ENCODE data around the gene ADAM8.

Gene ADAM8

GRCh38 chr10:133248334-133248715 lies 28.3 kb downstream of the ADAM8 start:
- Histone ChIP-seq H3K4me1 (ENCODE audit: control insufficient read depth, insufficient read depth, low read length, unreplicated experiment) (no peaks in the 10 kb centered on the region), H3K27me3 (ENCODE audit: insufficient read depth, low read length) (peaks cover 4% of the 10 kb centered on the region; the same call in 1 of the 2 replicates), H3K27ac (ENCODE audit: low read depth, low read length) (no peak overlapping the region)

GRCh38 chr10:133247681-133248333 lies 28.9 kb downstream of the ADAM8 start:
- Histone ChIP-seq H3K4me1 (ENCODE audit: control insufficient read depth, insufficient read depth, low read length, unreplicated experiment) (no peaks in the 10 kb centered on the region), H3K79me2 (ENCODE audit: control insufficient read depth, insufficient read depth, low read length, unreplicated experiment) (no peaks in the 10 kb centered on the region), H3K4me3 (ENCODE audit: low read depth, low read length) (no peak overlapping the region), H3K36me3 (ENCODE audit: insufficient read depth, low read length) (no peaks in the 10 kb centered on the region), H2AFZ (ENCODE audit: low read length, unreplicated experiment) (no peak overlapping the region), H3K27ac (ENCODE audit: low read depth, low read length) (no peak overlapping the region), H3K27me3 (ENCODE audit: insufficient read depth, low read length) (peaks cover 7% of the 10 kb centered on the region; the same call in 1 of the 2 replicates)

More at GRCh38 chr10:133248334-133248715, 28.3 kb downstream of the ADAM8 start:
- no peaks in the 10 kb centered on the region for H3K36me3 ChIP-seq (ENCODE audit: insufficient read depth, low read length)
- no peaks in the 10 kb centered on the region for H3K79me2 ChIP-seq (ENCODE audit: control insufficient read depth, insufficient read depth, low read length, unreplicated experiment)
- H2AFZ ChIP-seq (ENCODE audit: low read length, unreplicated experiment): no peak overlapping the region
- H3K4me3 ChIP-seq (ENCODE audit: low read depth, low read length): no peak overlapping the region

- Histone ChIP-seq H3K79me2 (ENCODE audit: control insufficient read depth, insufficient read depth, low read length, unreplicated experiment) (no peaks in the 10 kb centered on the region), H3K4me3 (ENCODE audit: low read depth, low read length) (no peak overlapping the region), H2AFZ (ENCODE audit: low read length, unreplicated experiment) (no peak overlapping the region), H3K27ac (ENCODE audit: low read depth, low read length) (no peak overlapping the region), H3K36me3 (ENCODE audit: insufficient read depth, low read length) (no peaks in the 10 kb centered on the region), H3K4me1 (ENCODE audit: control insufficient read depth, insufficient read depth, low read length, unreplicated experiment) (no peaks in the 10 kb centered on the region), H3K27me3 (ENCODE audit: insufficient read depth, low read length) (peaks cover 13% of the 10 kb centered on the region; the same call in 1 of the 2 replicates)
Observed at GRCh38 chr10:133246236-133246626, 30.4 kb downstream of the ADAM8 start.

- Histone ChIP-seq H3K79me2 (ENCODE audit: control insufficient read depth, insufficient read depth, low read length, unreplicated experiment) (no peaks in the 10 kb centered on the region), H3K36me3 (ENCODE audit: insufficient read depth, low read length) (no peaks in the 10 kb centered on the region), H3K4me1 (ENCODE audit: control insufficient read depth, insufficient read depth, low read length, unreplicated experiment) (no peaks in the 10 kb centered on the region), H3K27ac (ENCODE audit: low read depth, low read length) (no peak overlapping the region), H3K4me3 (ENCODE audit: low read depth, low read length) (no peak overlapping the region), H3K27me3 (ENCODE audit: insufficient read depth, low read length) (peaks cover 15% of the 10 kb centered on the region; the same call in 1 of the 2 replicates), H2AFZ (ENCODE audit: low read length, unreplicated experiment) (no peak overlapping the region)
Observed at GRCh38 chr10:133245439-133246235, 31.0 kb downstream of the ADAM8 start.

GRCh38 chr10:133243593-133243992 lies 33.1 kb downstream of the ADAM8 start:
- Histone ChIP-seq H3K79me2 (ENCODE audit: control insufficient read depth, insufficient read depth, low read length, unreplicated experiment) (no peaks in the 10 kb centered on the region), H3K4me1 (ENCODE audit: control insufficient read depth, insufficient read depth, low read length, unreplicated experiment) (no peaks in the 10 kb centered on the region), H3K4me3 (ENCODE audit: low read depth, low read length) (no peak overlapping the region), H3K27ac (ENCODE audit: low read depth, low read length) (no peak overlapping the region), H3K27me3 (ENCODE audit: insufficient read depth, low read length) (peaks cover 25% of the 10 kb centered on the region), H3K36me3 (ENCODE audit: insufficient read depth, low read length) (no peaks in the 10 kb centered on the region), H2AFZ (ENCODE audit: low read length, unreplicated experiment) (no peak overlapping the region)

- Histone ChIP-seq H2AFZ (ENCODE audit: low read length, unreplicated experiment) (no peak overlapping the region), H3K4me1 (ENCODE audit: control insufficient read depth, insufficient read depth, low read length, unreplicated experiment) (no peaks in the 10 kb centered on the region), H3K79me2 (ENCODE audit: control insufficient read depth, insufficient read depth, low read length, unreplicated experiment) (no peaks in the 10 kb centered on the region)
Observed at GRCh38 chr10:133242611-133243356, 33.9 kb downstream of the ADAM8 start.

GRCh38 chr10:133241501-133242205 lies 35.0 kb downstream of the ADAM8 start:
- Histone ChIP-seq H3K27me3 (ENCODE audit: insufficient read depth, low read length) (peaks cover 39% of the 10 kb centered on the region), H3K4me3 (ENCODE audit: low read depth, low read length) (no peak overlapping the region), H3K79me2 (ENCODE audit: control insufficient read depth, insufficient read depth, low read length, unreplicated experiment) (no peaks in the 10 kb centered on the region)

More at GRCh38 chr10:133242611-133243356, 33.9 kb downstream of the ADAM8 start:
- no peaks in the 10 kb centered on the region for H3K36me3 ChIP-seq (ENCODE audit: insufficient read depth, low read length)
- peaks cover 33% of the 10 kb centered on the region for H3K27me3 ChIP-seq (ENCODE audit: insufficient read depth, low read length)
- no peak overlapping the region for H3K27ac ChIP-seq (ENCODE audit: low read depth, low read length)
- H3K4me3 ChIP-seq (ENCODE audit: low read depth, low read length): no peak overlapping the region

GRCh38 chr10:133239990-133240389 lies 36.7 kb downstream of the ADAM8 start:
- Histone ChIP-seq H3K79me2 (ENCODE audit: control insufficient read depth, insufficient read depth, low read length, unreplicated experiment) (no peaks in the 10 kb centered on the region), H3K4me1 (ENCODE audit: control insufficient read depth, insufficient read depth, low read length, unreplicated experiment) (no peaks in the 10 kb centered on the region), H3K27ac (ENCODE audit: low read depth, low read length) (no peak overlapping the region), H3K36me3 (ENCODE audit: insufficient read depth, low read length) (no peaks in the 10 kb centered on the region), H2AFZ (ENCODE audit: low read length, unreplicated experiment) (no peak overlapping the region), H3K27me3 (ENCODE audit: insufficient read depth, low read length) (peaks cover 56% of the 10 kb centered on the region), H3K4me3 (ENCODE audit: low read depth, low read length) (no peak overlapping the region)

More at GRCh38 chr10:133241501-133242205, 35.0 kb downstream of the ADAM8 start:
- H2AFZ ChIP-seq (ENCODE audit: low read length, unreplicated experiment): no peak overlapping the region
- H3K4me1 ChIP-seq (ENCODE audit: control insufficient read depth, insufficient read depth, low read length, unreplicated experiment): no peaks in the 10 kb centered on the region
- no peak overlapping the region for H3K27ac ChIP-seq (ENCODE audit: low read depth, low read length)
- no peaks in the 10 kb centered on the region for H3K36me3 ChIP-seq (ENCODE audit: insufficient read depth, low read length)

- no peak overlapping the region for H3K4me3 ChIP-seq (ENCODE audit: low read depth, low read length)
- H3K4me1 ChIP-seq (ENCODE audit: control insufficient read depth, insufficient read depth, low read length, unreplicated experiment): no peaks in the 10 kb centered on the region
- no peaks in the 10 kb centered on the region for H3K79me2 ChIP-seq (ENCODE audit: control insufficient read depth, insufficient read depth, low read length, unreplicated experiment)
- no peak overlapping the region for H3K27ac ChIP-seq (ENCODE audit: low read depth, low read length)
- peaks cover 64% of the 10 kb centered on the region for H3K27me3 ChIP-seq (ENCODE audit: insufficient read depth, low read length)
- H2AFZ ChIP-seq (ENCODE audit: low read length, unreplicated experiment): no peak overlapping the region
- H3K36me3 ChIP-seq (ENCODE audit: insufficient read depth, low read length): no peaks in the 10 kb centered on the region
Observed at GRCh38 chr10:133238466-133238804, 38.2 kb downstream of the ADAM8 start.
